Smooth muscle cell of the brain vasculature (primary cell): ENCODE measurements around the gene TMEM30A.
A peak's percentile ranks its signal among the peaks of the same experiment; 100 is the strongest.

Experiments used
- DNase-seq: peaks from one replicate; pipeline ENCODE4 v3.0.0-alpha.2; 2012; ENCODE audit warnings: low read depth, low spot score

The TMEM30A gene

GRCh38 chr6:75217193-75217592 lies 67.4 kb downstream of the TMEM30A start:
- no peak for DNase-seq

DNA sequence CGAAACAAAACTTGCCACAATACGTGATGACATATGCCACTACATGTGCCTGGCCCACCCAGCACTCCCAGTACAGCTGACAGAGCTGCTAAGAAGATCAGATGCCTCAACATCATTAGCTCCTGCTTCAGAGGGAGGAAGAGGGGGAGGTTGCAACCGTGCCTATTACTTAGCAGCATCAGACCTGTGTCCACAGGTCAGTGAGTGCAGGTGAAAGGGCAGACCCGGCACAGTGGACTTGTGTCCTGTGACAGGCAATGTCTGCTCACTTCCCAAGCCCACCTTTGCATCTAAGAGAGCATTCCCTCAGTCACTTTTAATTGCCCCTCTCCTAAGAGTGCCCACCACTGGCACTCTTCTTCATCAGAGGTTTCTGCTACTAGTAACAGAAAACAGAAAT lies 69.3 kb downstream of the TMEM30A start:
- no peak for DNase-seq

GRCh38 chr6:75213732-75214131 lies 70.9 kb downstream of the TMEM30A start:
- DNase-seq = no peak

DNA sequence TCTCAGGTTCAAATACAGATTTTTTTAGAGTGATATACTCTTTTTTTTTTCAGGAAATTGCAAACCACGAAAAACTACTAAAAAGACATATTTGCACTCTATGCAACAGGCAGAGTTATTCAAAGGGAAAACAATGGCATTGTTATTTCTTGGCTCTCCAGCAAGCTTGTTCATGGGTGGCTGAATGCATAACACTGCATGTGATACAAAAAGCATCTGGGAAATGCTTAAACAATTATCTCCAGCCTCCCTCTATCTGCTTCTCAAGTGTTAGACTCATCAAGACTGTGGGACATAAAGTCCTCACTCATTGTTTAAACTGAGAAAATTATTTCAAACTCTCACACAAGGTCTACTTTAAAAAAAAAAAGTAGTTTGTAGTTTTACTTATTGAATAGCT lies 71.5 kb downstream of the TMEM30A start:
- no peak for DNase-seq

GRCh38 chr6:75211920-75212590 lies 72.5 kb downstream of the TMEM30A start:
- no peak for DNase-seq

DNA sequence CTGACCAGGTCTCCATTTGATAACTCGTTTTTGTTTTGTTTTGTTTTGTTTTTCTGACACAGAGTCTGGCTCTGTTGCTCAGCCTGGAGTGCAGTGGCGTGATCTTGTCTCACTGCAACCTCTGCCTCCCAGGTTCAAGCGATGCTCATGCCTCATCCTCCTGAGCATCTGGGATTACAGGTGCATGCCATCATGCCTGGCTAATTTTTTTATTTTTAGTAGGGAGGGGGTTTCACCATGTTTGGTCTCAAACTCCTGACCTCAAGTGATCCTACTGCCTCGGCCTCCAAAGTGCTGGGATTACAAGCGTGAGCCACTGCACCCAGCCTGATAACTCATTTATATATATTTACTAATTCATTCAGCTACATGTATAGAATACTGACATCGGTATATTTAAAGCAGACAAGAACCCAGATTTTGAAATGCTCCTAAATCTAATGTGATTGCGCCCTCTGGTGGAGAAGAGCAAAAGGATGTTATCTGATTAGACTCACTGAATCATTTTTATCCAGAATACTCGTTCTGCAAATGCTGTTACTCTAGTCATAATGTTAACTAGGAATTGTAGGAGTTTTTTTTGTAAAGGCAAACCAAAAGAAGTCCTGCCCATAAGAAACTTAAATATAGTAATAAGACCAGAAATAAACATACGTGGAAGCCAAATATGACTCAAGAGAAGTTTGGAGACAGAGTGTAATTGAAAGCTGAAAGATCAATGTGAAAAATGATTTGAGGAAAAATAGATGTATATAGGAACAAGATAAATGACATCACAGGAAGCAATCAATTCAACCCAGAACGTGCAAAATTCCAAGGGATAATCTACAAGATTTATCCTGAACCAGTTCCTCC lies 73.5 kb downstream of the TMEM30A start:
- no peak for DNase-seq

- DNase-seq = no peak
Observed at GRCh38 chr6:75209184-75209723, 75.3 kb downstream of the TMEM30A start.

DNA sequence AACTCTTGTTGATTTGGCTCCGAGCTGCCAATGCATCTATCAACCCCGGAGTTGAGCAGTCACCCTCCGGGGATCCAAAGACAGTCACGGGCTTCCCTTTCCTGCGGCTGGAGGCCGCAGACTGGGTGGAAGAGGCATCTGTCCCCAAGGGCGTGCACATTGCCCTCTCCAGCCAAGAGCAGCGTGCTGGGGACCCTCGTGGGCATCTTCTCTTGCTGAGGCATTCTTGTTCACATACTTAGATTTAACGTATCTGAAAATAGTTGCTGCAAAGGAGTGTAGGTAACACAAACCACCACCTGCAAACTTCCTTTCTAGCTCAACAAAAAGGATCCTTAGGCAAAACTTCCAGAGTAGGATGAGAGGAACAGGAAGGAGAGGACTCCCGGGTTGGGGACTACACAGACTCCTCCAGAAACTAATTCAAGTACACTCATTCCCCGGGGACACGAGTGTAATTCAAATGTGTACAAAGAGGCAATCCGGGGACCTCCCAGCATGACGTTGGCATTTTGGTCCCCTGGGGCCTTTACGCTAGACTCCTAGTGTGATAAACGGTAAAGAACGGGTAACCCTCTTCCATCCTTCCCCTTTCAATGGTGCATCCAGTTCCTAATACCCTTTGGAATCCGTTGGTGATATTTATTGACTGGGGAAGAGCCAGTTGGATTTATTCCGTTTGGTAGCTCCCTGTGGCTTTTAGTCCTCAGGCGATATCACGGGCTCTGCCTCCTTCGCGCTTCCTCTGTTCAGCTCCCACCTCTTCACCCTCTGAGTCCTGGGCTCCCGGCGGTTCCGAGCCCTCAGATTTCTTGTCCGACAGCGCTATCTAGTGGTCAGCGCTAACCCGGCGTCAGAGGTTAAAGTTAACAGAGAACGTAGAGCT lies 76.1 kb downstream of the TMEM30A start:
- peak; percentile 74 for DNase-seq

DNA sequence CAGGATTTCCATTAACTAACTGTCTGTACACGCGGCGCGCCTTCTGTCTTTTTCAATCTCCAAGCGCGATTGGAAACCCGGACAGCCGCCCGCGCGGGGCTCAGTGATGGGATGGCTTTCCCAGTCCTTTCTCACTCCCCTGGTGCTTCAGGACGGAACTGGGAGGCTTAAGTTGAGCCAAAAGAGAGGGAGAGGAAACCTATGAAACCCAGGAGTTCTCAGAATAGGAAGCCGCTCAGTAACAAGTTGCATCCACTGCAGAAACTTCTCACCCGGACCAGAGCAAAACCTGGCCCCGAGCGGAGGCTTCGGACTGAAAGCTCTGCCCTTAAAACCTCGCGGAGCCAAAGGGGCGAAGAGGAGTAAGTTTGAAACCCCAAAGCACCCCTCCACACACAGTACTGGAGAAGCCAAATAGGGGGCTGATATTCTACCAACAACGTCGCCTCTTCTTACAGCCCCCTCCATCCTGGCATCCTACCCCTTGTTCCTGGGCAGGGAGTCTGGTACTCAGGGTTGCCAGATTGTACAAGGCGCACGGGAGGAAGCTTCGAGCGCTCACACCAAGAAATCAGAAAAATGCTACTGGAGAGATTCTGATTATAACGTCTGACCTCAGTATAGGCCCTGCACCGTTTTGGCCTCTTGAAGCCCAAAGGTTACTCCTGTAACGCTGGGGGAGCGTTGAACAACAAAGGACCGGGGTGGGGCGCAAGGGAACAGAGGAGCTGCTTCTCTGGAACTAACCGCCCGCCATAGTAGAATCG lies 77.8 kb downstream of the TMEM30A start:
- no peak for DNase-seq

GRCh38 chr6:75205776-75206575 lies 78.6 kb downstream of the TMEM30A start, which contains the start of gene COL12A1:
COL12A1 (minus strand) TSS chr6:75206053; CDS start chr6:75202792, 3,261 bp downstream.
- peak; percentile 86 for DNase-seq

DNA sequence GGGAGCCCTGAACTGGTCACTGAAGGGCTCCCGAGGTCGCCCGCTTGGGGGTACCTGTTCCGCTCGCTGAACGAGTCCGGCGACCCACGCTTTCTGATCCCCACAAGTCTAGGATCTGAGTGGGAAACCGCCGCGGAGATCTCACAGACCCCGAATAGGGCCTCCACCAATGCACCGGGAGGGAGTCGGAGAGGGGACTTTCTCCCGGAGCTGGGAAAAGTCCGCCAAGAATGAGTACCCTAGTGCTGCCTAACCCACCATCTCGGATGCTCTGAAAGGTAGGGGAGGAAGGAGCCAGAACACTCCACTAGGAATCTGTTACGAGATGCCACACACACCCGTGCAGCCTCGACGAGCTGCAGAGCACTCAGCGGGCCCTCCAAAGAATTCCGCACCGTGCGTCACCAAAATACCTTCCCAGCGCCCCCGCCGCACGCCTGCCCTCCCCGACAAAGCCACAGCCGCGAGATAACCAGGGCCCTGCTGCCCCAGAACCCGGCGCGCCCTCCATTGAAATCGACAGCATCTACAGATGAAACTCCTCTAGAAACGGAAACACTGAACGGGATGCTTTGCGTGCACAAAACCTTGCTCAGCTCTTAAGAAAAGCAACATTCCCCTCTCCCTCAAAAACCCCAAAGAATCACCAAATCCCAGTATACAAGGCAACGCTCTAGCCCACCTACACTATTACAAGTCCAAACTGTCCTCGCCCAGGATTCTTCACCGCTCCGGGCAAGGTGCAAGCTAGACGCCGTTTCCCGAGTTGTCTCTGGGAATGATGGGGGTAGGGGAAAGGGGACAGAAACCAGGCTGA lies 79.4 kb downstream of the TMEM30A start:
- DNase-seq = no peak

DNA sequence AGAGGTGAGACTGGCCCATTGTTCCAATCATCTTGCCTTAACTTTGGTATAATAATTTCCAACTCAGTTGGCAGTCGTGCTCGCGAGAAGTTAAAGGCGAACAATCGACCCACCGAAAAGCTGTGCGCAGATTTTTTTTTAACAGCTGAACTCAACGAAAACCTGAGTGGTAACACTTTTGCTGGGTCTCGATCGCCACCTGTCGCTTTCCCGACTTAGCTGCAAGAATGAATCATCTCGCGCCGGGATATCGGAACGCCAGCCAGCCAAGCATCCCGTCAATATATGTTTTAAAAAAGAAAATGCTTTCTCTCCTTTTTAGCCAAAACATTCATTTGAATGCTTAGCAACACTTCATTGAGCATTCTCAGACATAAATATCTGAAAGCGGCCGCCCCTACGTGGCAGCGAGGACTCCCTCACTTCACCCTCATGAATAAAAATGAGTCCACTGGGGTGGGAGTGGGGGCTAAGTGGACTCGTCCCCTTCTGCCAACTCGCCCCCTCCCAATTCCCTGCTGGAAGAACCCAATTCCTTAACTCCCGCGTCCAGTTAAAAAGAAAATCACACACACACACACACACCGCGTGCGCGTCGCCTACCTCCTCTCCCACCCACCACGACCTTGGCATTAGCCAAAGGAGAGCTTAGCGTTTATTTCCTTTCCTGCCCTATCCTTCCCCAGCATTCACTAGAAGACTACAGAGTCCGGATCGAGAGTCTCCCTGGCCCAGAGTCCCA lies 80.2 kb downstream of the TMEM30A start:
- peak; percentile 82 for DNase-seq

DNA sequence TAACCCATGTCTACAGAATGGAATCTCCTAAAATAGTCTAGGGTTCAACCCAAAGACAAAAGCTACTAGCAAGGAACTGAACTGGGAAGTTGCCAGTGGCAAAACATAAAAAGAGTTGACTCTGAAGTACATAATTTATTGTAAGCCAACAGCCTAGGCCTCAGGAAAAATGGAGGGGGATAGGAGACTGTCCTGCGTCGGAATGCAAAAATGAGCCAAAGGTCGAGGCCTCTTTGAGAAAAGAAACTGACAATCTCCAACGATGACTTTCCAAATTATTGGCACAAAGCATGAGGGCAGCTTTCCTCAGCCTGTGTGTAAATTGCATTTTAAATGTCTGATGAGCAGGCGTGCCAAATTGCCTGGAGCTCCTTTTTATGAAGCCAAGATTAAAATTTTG lies 80.9 kb downstream of the TMEM30A start:
- DNase-seq = no peak
